B cell (primary cell): ENCODE measurements around the gene SFXN5. TPM values are rescaled to one million over a fixed set of nuclear protein-coding genes. Genes with fewer than 3 reads are reported as not detected.

Experiments used
- ATAC-seq: fragments of 200-7000 bp; cut with Tn5 transposase; one replicate; pipeline ENCODE4 v1.10.0; 2021; ENCODE audit warnings: low read depth, mild to moderate bottlenecking, moderate number of reproducible peaks, moderate library complexity
- CTCF ChIA-PET: fragments of 350-600 bp; sonication (Branson Sonifier 250); formaldehyde crosslinking; loops from one replicate; lab custom pipeline; 2021; ENCODE audit warnings: antibody characterized with exemption, inconsistent platforms; lab: Charles Lee
- POLR2A ChIA-PET: fragments of 350-600 bp; sonication (Branson Sonifier 250); formaldehyde crosslinking; loops from one replicate; lab custom pipeline; 2021; ENCODE audit warnings: antibody characterized with exemption; lab: Charles Lee
- DNase-seq: peaks from one replicate; pipeline ENCODE4 v3.0.0; 2013
- H2AFZ ChIP-seq: 2 replicates; pipeline ENCODE4 v1.6.1; 2012; ENCODE audit warnings: mild to moderate bottlenecking, low read depth, low read length; ENCODE audit not compliant: insufficient read depth, poor library complexity, severe bottlenecking
- H3K27ac ChIP-seq, 2 donors: 1 replicate in 1 of 2; 2 replicates in 1 of 2; pipeline ENCODE4 v1.5.1; 2012 to 2013; ENCODE audit warnings: low read length in 2 of 2, mild to moderate bottlenecking in 2 of 2, moderate library complexity in 1 of 2
- H3K27me3 ChIP-seq, 4 experiments: fragments of 200-600 bp in 1 of 4; sonication (generic) in 1 of 4; replicated peaks in 1 of 4; 1 replicate in 2 of 4; 2 replicates in 2 of 4; pipeline versions ENCODE4 v1.6.1 to v1.7.0; 2013 to 2016; ENCODE audit warnings: low read length in 3 of 4, mild to moderate bottlenecking in 2 of 4, mixed read lengths in 1 of 4, moderate library complexity in 1 of 4; ENCODE audit not compliant: insufficient read depth in 4 of 4, control insufficient read depth in 3 of 4; ENCODE audit errors: control extremely low read depth in 1 of 4
- H3K36me3 ChIP-seq, 2 experiments: replicated peaks in 1 of 2; 1 replicate in 1 of 2; 2 replicates in 1 of 2; pipeline versions ENCODE4 v1.6.1 to v1.7.1; 2013; ENCODE audit warnings: low read length in 1 of 2; ENCODE audit not compliant: insufficient read depth in 2 of 2, control insufficient read depth in 1 of 2; ENCODE audit errors: control extremely low read depth in 1 of 2, extremely low read depth in 1 of 2
- H3K4me1 ChIP-seq, 2 donors: fragments of 200-600 bp in 1 of 2; sonication (generic) in 1 of 2; 1 replicate in 1 of 2; 2 replicates in 1 of 2; pipeline versions ENCODE4 v1.5.1 to v1.6.1; 2013 to 2017; ENCODE audit warnings: low read length in 2 of 2; ENCODE audit not compliant: control insufficient read depth in 2 of 2, insufficient read depth in 2 of 2
- H3K4me2 ChIP-seq: replicated peaks from 2 replicates; pipeline ENCODE3; 2012; ENCODE audit warnings: mild to moderate bottlenecking, low read depth, low read length; ENCODE audit not compliant: poor library complexity, severe bottlenecking
- H3K4me3 ChIP-seq, 5 experiments: fragments of 200-600 bp in 1 of 5; sonication (generic) in 1 of 5; 1 replicate in 3 of 5; 2 replicates in 2 of 5; pipeline versions ENCODE4 v1.5.1 to v1.7.0; 2011 to 2016; ENCODE audit warnings: low read length in 4 of 5, mild to moderate bottlenecking in 4 of 5, low read depth in 2 of 5, control low read depth in 1 of 5, moderate library complexity in 1 of 5; ENCODE audit not compliant: insufficient read depth in 1 of 5; ENCODE audit errors: control extremely low read depth in 1 of 5, extremely low read depth in 1 of 5
- H3K79me2 ChIP-seq: fragments of 200-600 bp; sonication (generic); one replicate; pipeline ENCODE4 v1.6.0; 2016; ENCODE audit warnings: low read length; ENCODE audit not compliant: control insufficient read depth, insufficient read depth
- H3K9ac ChIP-seq: fragments of 200-600 bp; sonication (generic); 2 replicates; pipeline ENCODE4 v1.6.1; 2017; ENCODE audit warnings: mild to moderate bottlenecking, low read length, moderate library complexity
- H3K9me3 ChIP-seq, 3 donors: one replicate each; pipeline versions ENCODE4 v1.6.1 to v1.7.1; 2013; ENCODE audit warnings: low read length in 2 of 3; ENCODE audit not compliant: control insufficient read depth in 2 of 3, insufficient read depth in 1 of 3; ENCODE audit errors: control extremely low read depth in 1 of 3
- H4K20me1 ChIP-seq: 2 replicates; pipeline ENCODE4 v1.6.0; 2012; ENCODE audit warnings: mild to moderate bottlenecking, low read length; ENCODE audit not compliant: insufficient read depth, control insufficient read depth, poor library complexity, severe bottlenecking
- H3K27ac Mint-ChIP-seq: one replicate; pipeline ENCODE4 v1.8.0; 2021; ENCODE audit warnings: mixed read lengths
- H3K27me3 Mint-ChIP-seq: one replicate; pipeline ENCODE4 v1.8.0; 2021; ENCODE audit warnings: mixed read lengths
- H3K4me1 Mint-ChIP-seq: one replicate; pipeline ENCODE4 v1.8.0; 2021; ENCODE audit warnings: mixed read lengths
- H3K4me3 Mint-ChIP-seq: one replicate; pipeline ENCODE4 v1.8.0; 2021; ENCODE audit warnings: mixed read lengths
- H3K9me3 Mint-ChIP-seq: one replicate; pipeline ENCODE4 v1.8.0; 2022; ENCODE audit warnings: mixed read lengths; ENCODE audit not compliant: insufficient read depth
- CTCF ChIP-seq: fragments of 200-600 bp; IDR thresholded peaks from one replicate; pipeline ENCODE4 v1.8.0; 2022; ENCODE audit warnings: antibody characterized with exemption, mild to moderate bottlenecking
- EZH2 ChIP-seq: IDR thresholded peaks from 2 replicates; pipeline ENCODE4 v1.6.1; 2012; ENCODE audit warnings: borderline replicate concordance, low read depth, mild to moderate bottlenecking, moderate library complexity, low read length; ENCODE audit not compliant: insufficient read depth, poor library complexity, severe bottlenecking
- WGBS: methylation state at CpG from one replicate; pipeline ENCODE4 v1.1.5; 2013; ENCODE audit warnings: missing lambda C conversion rate; ENCODE audit not compliant: insufficient coverage; 5-methylcytosine and 5-hydroxymethylcytosine counted together
- intact Hi-C: fragments of 100-400 bp; cut with micrococcal nuclease; formaldehyde crosslinking; loops from one replicate; pipeline ENCODE4 v1.10.0; 2022
- polyA plus RNA-seq: library from polyadenylated mRNA; depleted of rRNA; stranded (reverse); fragments of >200 nt; gene quantifications from 2 replicates; pipeline ENCODE4 v1.2.3, GENCODE V29; 2012
- total RNA-seq, 2 donors: library from RNA; stranded (reverse); fragments of 120-200 nt in 1 of 2; gene quantifications; 1 replicate in 1 of 2; 2 replicates in 1 of 2; pipeline versions ENCODE4 v1.2.3 to v1.2.4, GENCODE V29; 2013 to 2022

Gene SFXN5
- total and polyA plus RNA-seq, 2 donors (not counting 1 experiment from before 2014, with no cell fraction given) = 8.0 to 16.9 TPM

- H3K9me3 Mint-ChIP-seq = no peaks in the 10 kb centered on the region
- no peak for TF ChIP-seq CTCF
- TF ChIP-seq EZH2 = no peak
- Histone ChIP-seq H3K9ac (no peak overlapping the region), H3K79me2 (no peaks in the 10 kb centered on the region), H4K20me1 (no peaks in the 10 kb centered on the region), H2AFZ (no peak overlapping the region), H3K4me1 (no peaks in the 10 kb centered on the region), H3K4me2 (no peak overlapping the region), H3K27ac (no peak overlapping the region), H3K9me3 (no peaks in the 10 kb centered on the region), H3K4me3 (no peak overlapping the region), H3K36me3 (no peaks in the 10 kb centered on the region), H3K27me3 (no peaks in the 10 kb centered on the region)
- no peaks in the 10 kb centered on the region for H3K4me1 Mint-ChIP-seq
- 97% methylated on average over 12 of the region's 12 CpGs for WGBS
- POLR2A ChIA-PET = no interaction called here
- intact Hi-C loops = no loop called here
- DNase-seq = no peak
- H3K27me3 Mint-ChIP-seq = no peaks in the 10 kb centered on the region
- no peak for ATAC-seq
- H3K4me3 Mint-ChIP-seq = no peak overlapping the region
- H3K27ac Mint-ChIP-seq = no peak overlapping the region
- CTCF ChIA-PET = no interaction called here
Measured at GRCh38 chr2:72965016-72965415, 106.5 kb downstream of the SFXN5 start.

- POLR2A ChIA-PET = no interaction called here
- H3K9me3 Mint-ChIP-seq = no peaks in the 10 kb centered on the region
Measured at GRCh38 chr2:72964146-72964525, 107.4 kb downstream of the SFXN5 start.

More at GRCh38 chr2:72964146-72964525, 107.4 kb downstream of the SFXN5 start:
- intact Hi-C loops = no loop called here
- H3K27me3 ChIP-seq = no peaks in the 10 kb centered on the region
- H2AFZ ChIP-seq = no peak overlapping the region
- no peak overlapping the region for H3K27ac Mint-ChIP-seq
- no peaks in the 10 kb centered on the region for H3K36me3 ChIP-seq
- ATAC-seq = no peak
- no peak overlapping the region for H3K9ac ChIP-seq
- no peaks in the 10 kb centered on the region for H3K27me3 Mint-ChIP-seq
- WGBS = 95% methylated on average over 5 of the region's 6 CpGs
- no peaks in the 10 kb centered on the region for H3K4me1 ChIP-seq
- H3K9me3 ChIP-seq = no peaks in the 10 kb centered on the region
- no peak for DNase-seq
- no peaks in the 10 kb centered on the region for H3K4me1 Mint-ChIP-seq
- H3K4me3 ChIP-seq = no peak overlapping the region
- CTCF ChIA-PET = no interaction called here
- H3K79me2 ChIP-seq = no peaks in the 10 kb centered on the region
- H3K4me3 Mint-ChIP-seq = no peak overlapping the region
- H3K27ac ChIP-seq = no peak overlapping the region
- H4K20me1 ChIP-seq = no peaks in the 10 kb centered on the region
- no peak overlapping the region for H3K4me2 ChIP-seq
- TF ChIP-seq CTCF (no peak), EZH2 (no peak)
